Islet precursor cell (in vitro differentiated cells): Measurements from ENCODE around the gene UNC93B1.

Experiments
- DNase-seq: peaks from one replicate; pipeline ENCODE4 v3.0.0-alpha.2; 2018

Gene UNC93B1

GRCh38 chr11:68003846-68004550 lies at the start of gene UNC93B1:
Gene UNC93B1, minus strand, starts transcription at chr11:68004097. Its CDS starts 54 bp downstream, at chr11:68004043.
- peak; percentile 92 for DNase-seq

DNA sequence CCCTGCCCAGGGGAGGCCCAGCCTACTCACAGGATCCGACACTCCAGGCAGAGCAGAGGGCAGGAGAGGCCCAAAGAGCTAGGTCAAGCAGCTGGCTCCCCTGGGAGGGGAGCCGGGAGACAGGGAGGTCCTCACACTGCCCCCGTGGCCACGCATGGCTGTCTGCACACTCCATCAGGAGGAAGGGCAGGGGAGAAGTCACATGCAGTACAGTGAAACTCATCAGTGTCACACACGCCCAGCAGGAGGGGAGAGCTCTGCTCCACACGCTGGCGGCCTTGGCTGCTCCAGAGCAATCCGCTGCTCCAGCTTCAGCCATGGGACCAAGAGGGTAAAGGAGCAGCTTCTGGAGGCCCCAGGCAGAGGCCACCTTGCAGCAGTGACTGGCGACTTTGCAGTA lies 49.2 kb upstream of the UNC93B1 start:
- peak; percentile 57 for DNase-seq

- DNase-seq: no peak
These were observed 48.4 kb upstream of the UNC93B1 start for GRCh38 chr11:68052137-68052873.

GRCh38 chr11:68051191-68052136 lies 47.6 kb upstream of the UNC93B1 start:
- peak; percentile 63 for DNase-seq

DNA sequence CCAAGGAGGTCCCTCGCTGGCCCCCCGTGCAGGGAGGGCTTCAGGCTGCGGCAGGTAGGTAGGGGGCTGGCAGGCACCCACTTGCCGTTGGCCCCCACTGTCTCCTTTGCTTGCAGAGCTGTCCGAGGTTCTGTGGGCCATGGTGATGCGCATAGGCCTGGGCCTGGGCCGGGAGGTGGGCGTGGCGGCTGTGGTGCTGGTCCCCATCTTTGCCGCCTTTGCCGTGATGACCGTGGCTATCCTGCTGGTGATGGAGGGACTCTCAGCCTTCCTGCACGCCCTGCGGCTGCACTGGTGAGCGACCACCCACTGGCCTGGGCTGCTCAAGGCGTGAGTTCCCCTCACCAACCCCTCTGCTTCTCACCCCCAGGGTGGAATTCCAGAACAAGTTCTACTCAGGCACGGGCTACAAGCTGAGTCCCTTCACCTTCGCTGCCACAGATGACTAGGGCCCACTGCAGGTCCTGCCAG lies 46.5 kb upstream of the UNC93B1 start:
- peak; percentile 55 for DNase-seq

- DNase-seq: peak; percentile 52
These were observed 45.8 kb upstream of the UNC93B1 start for GRCh38 chr11:68049509-68050370.

DNA sequence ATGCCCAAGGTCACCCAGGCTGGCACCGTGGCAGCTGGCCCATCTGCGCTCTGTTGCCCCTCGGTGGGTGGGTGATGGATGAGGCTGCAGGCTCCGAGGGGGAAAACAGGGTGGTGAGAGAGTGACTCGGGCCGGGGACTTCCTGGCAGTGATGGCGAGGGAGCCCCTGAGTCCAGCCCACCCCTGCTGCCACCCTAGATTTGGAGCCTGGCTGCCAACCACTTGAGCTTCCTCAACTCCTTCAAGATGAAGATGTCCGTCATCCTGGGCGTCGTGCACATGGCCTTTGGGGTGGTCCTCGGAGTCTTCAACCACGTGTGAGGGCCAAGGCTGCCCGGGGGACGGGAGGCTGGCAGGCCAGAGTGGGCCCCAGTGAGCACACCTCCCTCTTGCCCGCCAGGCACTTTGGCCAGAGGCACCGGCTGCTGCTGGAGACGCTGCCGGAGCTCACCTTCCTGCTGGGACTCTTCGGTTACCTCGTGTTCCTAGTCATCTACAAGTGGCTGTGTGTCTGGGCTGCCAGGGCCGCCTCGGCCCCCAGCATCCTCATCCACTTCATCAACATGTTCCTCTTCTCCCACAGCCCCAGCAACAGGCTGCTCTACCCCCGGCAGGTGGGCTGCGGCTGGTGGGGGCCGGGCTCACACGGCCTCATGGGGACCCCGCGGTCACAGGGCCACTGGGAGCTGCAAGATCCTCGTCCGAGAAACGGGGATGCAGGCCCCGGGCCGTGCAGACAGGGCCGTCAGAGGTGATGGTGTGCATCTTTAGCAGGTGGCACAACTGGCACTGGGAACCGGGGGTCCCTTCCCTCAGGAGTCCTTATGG lies 45.0 kb upstream of the UNC93B1 start:
- DNase-seq: no peak

- DNase-seq: no peak
These were observed 43.8 kb upstream of the UNC93B1 start for GRCh38 chr11:68047437-68048290.

- no peak for DNase-seq
These were observed 41.0 kb upstream of the UNC93B1 start for GRCh38 chr11:68044898-68045351.

DNA sequence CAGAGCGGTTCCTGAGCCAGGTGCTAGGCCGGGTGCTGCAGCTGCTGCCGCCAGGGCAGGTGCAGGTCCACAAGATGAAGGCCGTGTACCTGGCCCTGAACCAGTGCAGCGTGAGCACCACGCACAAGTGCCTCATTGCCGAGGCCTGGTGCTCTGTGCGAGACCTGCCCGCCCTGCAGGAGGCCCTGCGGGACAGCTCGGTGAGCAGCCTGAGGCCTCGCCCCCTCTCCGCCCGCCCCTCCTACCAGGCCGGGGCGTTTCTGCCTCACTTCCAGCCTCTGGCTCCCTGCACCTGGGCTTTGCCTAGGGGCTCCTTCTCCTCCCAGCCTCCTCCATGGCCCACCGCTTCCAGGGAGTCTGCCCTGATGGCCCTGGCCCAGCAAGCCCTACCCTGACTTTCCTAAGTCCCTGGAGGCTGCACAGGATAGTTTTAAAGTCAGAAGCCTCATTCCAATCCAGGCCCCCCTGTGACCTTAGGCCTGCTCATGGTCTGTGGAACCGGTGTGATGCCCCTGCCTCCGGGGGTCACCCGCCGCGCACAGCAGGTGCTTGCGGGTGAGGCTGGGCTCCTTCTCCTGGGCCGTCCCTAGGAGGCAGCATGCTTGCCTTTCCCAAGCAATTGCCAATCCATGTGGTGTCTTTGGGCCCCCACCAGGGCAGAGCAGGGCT lies 40.4 kb upstream of the UNC93B1 start:
- no peak for DNase-seq

GRCh38 chr11:68043349-68044144 lies 39.6 kb upstream of the UNC93B1 start:
- no peak for DNase-seq

- no peak for DNase-seq
These were observed 39.1 kb upstream of the UNC93B1 start for GRCh38 chr11:68043029-68043348.

GRCh38 chr11:68042219-68043028 lies 38.5 kb upstream of the UNC93B1 start:
- DNase-seq: no peak

- DNase-seq: no peak
These were observed 37.8 kb upstream of the UNC93B1 start for GRCh38 chr11:68041617-68042218.

GRCh38 chr11:68040957-68041591 lies 37.2 kb upstream of the UNC93B1 start:
- DNase-seq: no peak

DNA sequence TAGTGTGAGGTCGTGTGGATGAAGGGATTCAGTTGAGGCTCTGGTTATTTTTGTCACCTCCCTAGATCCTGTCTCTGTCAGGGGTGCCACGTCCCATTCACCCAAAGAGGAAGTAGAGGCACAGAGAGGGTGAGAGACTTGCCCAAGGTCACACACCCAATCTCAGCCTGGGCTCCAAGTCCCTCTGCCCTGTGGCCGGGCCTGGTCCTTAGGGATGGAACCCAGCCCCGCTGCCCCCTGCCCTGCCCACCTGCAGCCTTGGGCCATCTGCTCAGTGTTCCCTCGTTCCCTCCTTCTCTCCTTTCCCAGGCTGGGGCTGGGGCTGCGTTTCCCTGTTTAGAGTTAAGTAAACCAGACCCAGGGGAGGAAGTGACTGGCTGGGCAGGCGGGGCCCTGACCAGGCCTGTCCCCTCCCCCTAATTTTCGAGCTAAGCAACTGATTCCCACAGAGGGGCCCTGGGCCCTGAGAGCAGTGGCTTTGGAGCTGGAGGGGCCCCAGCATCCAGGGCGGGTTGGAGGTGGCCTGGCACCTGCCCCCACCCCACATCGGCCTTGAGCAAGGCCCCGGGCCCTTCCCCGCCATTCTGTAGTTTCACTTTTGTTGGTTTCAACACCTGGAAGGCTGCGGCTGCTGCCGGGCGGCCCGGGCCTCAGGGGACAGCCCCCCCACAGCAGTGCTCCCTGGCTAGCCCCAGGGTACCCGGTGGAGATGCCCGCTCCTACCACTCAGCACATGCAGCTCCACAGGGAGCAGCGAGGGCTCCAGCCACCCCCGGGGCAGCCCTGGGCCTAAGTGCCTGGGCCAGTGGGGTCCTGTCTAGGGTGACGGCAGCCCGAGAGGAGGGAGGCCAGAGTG lies 36.4 kb upstream of the UNC93B1 start:
- peak; percentile 94 for DNase-seq
